HEK293T (cell line): ENCODE data around the gene FBXO44.

Experiments
- BHLHE40 ChIP-seq: fragments of 450-650 bp; IDR thresholded peaks from 2 replicates; pipeline ENCODE4 v1.6.1; 2016; ENCODE audit warnings: mild to moderate bottlenecking, moderate library complexity, borderline replicate concordance
- CTBP1 ChIP-seq: fragments of 450-650 bp; IDR thresholded peaks from 2 replicates; pipeline ENCODE4 v1.6.1; 2016; ENCODE audit warnings: borderline replicate concordance
- ELF4 ChIP-seq: fragments of 450-650 bp; IDR thresholded peaks from 2 replicates; pipeline ENCODE4 v1.6.1; 2017; ENCODE audit warnings: antibody characterized with exemption
- FOXA1 ChIP-seq: fragments of 450-650 bp; IDR thresholded peaks from 2 replicates; pipeline ENCODE4 v1.6.1; 2016; ENCODE audit warnings: mild to moderate bottlenecking
- FOXK2 ChIP-seq: fragments of 450-650 bp; IDR thresholded peaks from 2 replicates; pipeline ENCODE4 v1.6.1; 2016; ENCODE audit warnings: mild to moderate bottlenecking
- FOXM1 ChIP-seq: fragments of 450-650 bp; IDR thresholded peaks from 2 replicates; pipeline ENCODE4 v1.6.1; 2017; ENCODE audit warnings: mild to moderate bottlenecking, borderline replicate concordance
- NFRKB ChIP-seq: fragments of 450-650 bp; IDR thresholded peaks from 2 replicates; pipeline ENCODE4 v1.6.1; 2016; ENCODE audit warnings: mild to moderate bottlenecking, moderate library complexity
- SP1 ChIP-seq: fragments of 450-650 bp; IDR thresholded peaks from 2 replicates; pipeline ENCODE4 v1.6.1; 2017
- SUZ12 ChIP-seq: fragments of 450-650 bp; IDR thresholded peaks from 2 replicates; pipeline ENCODE4 v1.6.1; 2016; ENCODE audit warnings: mild to moderate bottlenecking
- ZNF384 ChIP-seq: fragments of 450-650 bp; IDR thresholded peaks from 2 replicates; pipeline ENCODE4 v1.6.1; 2016

GRCh38 chr1:11649624-11650330 is 4.9 kb upstream of the FBXO44 start:
- TF ChIP-seq SUZ12 (no peak), FOXK2 (no peak), BHLHE40 (no peak), NFRKB (no peak), SP1 (no peak), FOXM1 (no peak), ELF4 (no peak), ZNF384 (no peak), FOXA1 (no peak), CTBP1 (no peak)
